ENCODE results near the gene TBC1D22A. TPM values are rescaled to one million over a fixed set of nuclear protein-coding genes. Genes with fewer than 3 reads are reported as not detected.

The TBC1D22A gene
- total RNA-seq, 4 donors from 2014 or later: 10.8 to 32.2 (median 22.3) TPM

DNA sequence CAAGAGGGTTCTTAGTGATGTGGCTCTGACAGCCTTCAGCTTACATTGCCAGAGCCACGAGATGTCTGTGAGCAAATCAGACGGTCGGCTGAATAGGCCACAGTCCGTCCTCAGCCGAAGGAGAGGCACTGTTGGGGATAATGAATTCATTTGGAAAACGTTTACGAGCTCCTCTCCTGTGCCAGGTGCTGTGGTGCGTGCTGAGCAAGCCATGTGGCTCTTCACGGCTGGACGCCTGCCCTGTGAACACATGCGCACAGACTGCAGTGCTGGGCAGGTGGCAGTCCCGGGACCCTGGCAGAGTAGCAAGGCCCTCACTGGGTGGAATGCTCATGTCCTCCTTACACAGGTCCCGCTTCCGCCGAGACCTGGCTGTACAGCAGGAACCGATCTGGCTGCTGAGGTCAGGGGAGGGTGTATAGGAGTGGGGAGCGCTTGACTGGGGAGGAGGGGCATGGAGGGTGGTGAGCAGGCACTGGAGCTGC lies 6.8 kb downstream of the TBC1D22A start:
- TF ChIP-seq, protein P1, sequence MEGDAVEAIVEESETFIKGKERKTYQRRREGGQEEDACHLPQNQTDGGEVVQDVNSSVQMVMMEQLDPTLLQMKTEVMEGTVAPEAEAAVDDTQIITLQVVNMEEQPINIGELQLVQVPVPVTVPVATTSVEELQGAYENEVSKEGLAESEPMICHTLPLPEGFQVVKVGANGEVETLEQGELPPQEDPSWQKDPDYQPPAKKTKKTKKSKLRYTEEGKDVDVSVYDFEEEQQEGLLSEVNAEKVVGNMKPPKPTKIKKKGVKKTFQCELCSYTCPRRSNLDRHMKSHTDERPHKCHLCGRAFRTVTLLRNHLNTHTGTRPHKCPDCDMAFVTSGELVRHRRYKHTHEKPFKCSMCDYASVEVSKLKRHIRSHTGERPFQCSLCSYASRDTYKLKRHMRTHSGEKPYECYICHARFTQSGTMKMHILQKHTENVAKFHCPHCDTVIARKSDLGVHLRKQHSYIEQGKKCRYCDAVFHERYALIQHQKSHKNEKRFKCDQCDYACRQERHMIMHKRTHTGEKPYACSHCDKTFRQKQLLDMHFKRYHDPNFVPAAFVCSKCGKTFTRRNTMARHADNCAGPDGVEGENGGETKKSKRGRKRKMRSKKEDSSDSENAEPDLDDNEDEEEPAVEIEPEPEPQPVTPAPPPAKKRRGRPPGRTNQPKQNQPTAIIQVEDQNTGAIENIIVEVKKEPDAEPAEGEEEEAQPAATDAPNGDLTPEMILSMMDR (IDR thresholded peaks at IDR 0.05; ENCODE audit: low read depth): no peak

DNA sequence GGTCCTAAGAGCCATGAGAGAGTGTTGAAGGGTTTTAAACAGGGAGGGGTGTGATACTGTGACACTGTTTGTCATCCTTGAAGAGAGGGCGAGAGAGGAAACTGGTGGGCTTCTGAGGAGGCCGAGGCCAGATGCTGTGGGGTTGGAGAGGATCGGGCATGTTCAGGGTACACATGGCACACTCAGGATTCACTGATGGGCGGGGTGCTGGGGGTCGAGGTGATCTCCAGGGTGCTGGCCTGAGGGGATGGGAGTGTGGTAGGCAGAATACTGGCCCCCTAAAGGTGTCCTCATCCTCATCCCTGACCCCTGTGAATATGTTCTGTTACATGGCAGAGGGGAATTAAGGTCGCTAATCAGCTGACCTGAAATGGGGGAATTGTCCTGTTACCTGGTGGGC lies 7.3 kb downstream of the TBC1D22A start:
- TF ChIP-seq, protein P1 (IDR thresholded peaks at IDR 0.05; ENCODE audit: low read depth): no peak

DNA sequence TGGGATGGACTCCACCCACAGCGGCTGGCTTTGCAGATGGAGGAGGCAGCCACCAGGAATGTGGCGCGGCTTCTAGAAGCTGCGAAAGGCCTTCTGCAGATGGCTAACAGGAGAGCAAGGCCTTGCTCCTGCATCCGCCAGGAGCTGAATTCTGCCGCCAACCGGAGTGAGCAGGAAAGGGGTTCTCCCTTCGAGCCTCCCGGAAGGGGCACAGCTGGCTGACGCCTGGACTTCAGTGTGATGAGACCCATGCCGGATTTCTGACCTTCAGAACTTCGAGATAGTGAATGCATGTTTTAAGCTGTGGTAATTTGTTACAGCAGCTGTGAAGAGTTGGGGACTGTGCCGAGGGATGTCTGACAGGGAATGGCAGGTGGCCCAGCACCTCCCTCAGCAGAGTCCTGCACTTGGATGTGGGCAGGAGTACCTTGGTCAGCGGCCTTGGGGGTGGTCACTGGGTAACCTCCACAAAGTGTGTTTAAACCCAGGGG lies 7.7 kb downstream of the TBC1D22A start:
- TF ChIP-seq, protein P1 (IDR thresholded peaks at IDR 0.05; ENCODE audit: low read depth): no peak

DNA sequence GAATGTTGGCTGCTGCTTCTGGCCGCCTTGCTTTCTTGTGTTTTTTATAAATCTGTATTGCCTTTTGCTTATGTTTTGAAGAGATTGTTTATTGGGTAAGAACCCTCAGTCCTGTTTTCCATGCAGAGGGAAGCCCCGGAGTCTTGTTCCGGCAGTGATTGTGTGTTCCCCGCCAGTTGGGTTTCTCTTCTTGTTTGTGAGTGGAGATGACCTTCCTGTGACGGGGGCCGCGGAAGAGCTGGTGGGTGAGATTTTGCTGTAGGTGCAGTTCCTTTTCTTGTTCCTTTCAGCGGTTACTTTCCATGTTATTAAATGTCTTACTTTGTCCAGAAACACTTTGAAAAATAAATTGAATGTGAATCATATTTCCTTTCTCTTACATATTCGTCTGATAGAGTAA lies 8.3 kb downstream of the TBC1D22A start:
- TF ChIP-seq, protein P1 (IDR thresholded peaks at IDR 0.05; ENCODE audit: low read depth): no peak

DNA sequence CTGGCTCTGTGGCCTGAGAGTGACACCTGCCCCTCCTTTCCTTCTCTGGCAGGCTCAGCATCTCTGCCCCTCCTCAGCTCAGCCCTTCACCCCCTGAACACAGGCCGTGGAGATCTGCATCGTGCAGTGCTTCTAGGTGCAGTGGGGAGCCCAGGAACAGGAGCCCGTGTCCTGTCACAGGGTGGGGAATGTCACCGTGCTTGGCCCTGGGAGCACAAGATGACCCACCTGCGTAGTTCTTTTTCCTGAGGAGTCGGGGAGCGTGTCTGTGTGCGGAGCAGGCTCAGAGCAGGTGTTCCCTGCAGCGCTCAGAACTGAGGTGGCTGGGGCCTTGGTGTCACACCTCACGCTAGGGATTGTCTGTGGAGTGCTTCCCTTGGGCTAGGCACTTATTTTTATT lies 10.6 kb downstream of the TBC1D22A start:
- TF ChIP-seq, protein P1 (IDR thresholded peaks at IDR 0.05; ENCODE audit: low read depth): no peak

DNA sequence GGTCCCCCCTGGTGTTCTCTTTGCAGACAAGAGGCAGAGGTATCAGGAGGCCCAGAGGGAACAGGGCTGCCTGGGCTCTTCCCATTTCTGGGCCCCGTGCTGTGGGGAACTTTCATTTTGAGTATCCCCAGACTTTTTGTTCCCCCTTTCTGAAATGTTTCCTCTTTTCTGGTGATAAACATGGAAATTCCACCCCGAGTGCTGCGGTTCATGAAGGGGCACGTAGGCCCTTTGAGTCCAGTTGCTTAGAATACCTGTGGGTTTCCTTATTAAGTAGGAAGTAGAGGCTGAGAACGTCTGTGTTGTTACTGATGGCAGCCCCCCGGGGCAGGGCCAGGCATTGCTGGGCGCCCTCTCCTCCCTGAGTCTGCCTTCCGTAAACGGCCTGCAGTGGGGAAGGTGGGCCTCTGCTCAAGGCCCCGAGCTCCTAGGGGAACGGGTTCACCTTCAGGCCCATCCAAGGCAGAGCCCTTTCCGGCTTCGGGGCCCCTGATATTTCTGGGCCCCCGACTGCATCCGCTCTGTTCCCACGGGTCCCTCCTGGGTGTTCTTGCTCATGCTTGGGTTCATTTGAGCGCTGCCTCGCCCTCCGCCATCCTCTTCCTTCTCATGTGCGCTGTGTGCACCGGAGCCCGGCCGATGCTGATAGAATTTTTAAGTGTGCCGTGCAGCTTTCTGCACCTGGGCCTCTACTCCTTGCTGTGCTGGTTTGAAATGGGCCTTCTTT lies 12.0 kb downstream of the TBC1D22A start:
- TF ChIP-seq, protein P1 (IDR thresholded peaks at IDR 0.05; ENCODE audit: low read depth): no peak

DNA sequence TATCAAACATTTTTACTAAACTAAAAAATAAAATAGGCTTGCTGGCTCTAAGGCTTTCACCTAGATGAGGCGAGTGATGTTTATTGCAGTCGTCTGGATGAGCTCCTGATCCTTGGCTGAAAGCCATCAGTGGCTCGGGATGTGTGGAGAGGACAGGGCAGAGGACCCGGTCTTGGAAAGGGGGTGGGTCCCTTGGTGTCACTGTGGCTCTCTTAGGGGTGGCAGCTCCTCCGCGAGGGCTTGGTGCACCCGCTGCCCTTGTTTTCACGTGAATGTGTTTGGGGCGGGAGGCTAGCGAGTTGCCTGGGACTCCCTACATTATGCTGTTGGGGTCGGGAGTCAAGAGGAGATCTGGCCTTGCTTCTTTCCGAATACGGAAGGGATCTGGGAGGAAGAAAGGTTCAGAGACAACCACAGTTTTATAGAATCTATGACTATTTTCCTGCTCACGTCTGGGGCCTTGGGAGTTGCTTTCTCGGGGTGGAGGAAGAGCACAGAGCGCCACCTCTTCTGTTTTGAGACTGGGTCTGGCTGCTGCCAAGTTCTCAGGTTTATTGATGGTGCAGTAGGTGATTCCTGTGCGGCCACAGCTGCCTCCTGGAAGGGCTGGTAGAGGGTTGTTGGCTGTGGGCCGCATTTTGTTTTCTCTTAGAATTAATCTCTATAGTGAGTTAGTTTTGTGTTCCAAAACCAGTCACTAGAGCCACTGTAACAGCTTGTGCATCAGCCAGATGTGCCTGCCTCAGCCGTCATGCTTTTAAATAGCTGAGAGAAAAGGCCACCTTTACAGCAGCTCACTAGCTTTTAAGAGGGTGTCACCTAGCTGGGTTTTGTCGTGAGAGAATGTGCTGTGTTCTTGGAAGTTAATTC lies 12.8 kb downstream of the TBC1D22A start:
- TF ChIP-seq, protein P1 (IDR thresholded peaks at IDR 0.05; ENCODE audit: low read depth): no peak
